K562 (cell line): ENCODE results near the gene FAM89B. TPM values are rescaled to one million over a fixed set of nuclear protein-coding genes. Genes with fewer than 3 reads are reported as not detected.

Experiments
- AFF4 ChIP-seq: sonication (generic); formaldehyde crosslinking; IDR thresholded peaks from 2 replicates; pipeline ENCODE4 v1.8.0; 2023; ENCODE audit warnings: mild to moderate bottlenecking, missing genetic modification reagents
- CC2D1A ChIP-seq: fragments of 450-650 bp; IDR thresholded peaks from 2 replicates; pipeline ENCODE4 v1.6.1; 2017; ENCODE audit warnings: mild to moderate bottlenecking
- GTF3C2 ChIP-seq: IDR thresholded peaks from 3 replicates; pipeline ENCODE4 v1.6.1; 2011; ENCODE audit warnings: borderline replicate concordance, mild to moderate bottlenecking, moderate library complexity; ENCODE audit not compliant: insufficient read length; ENCODE audit errors: extremely low read depth
- HDAC1 ChIP-seq, 2 experiments: fragments of 450-650 bp; IDR thresholded peaks; 2 replicates each; pipeline ENCODE4 v1.6.1; 2016 to 2017; ENCODE audit warnings: inconsistent platforms in 1 of 2, mild to moderate bottlenecking in 1 of 2, moderate library complexity in 1 of 2
- HMG20B ChIP-seq: fragments of 250-450 bp; sonication (Bioruptor Pico); IDR thresholded peaks from 2 replicates; pipeline ENCODE4 v1.5.0; 2021; ENCODE audit warnings: mild to moderate bottlenecking
- ILF3 ChIP-seq: fragments of 450-650 bp; IDR thresholded peaks from 2 replicates; pipeline ENCODE4 v1.6.1; 2018; ENCODE audit warnings: antibody characterized with exemption, mild to moderate bottlenecking, moderate library complexity, borderline replicate concordance
- IRF1 ChIP-seq: sonication (generic); formaldehyde crosslinking; IDR thresholded peaks from 2 replicates; pipeline ENCODE4 v1.8.0; 2022; ENCODE audit warnings: missing genetic modification reagents, mild to moderate bottlenecking, borderline replicate concordance
- NUFIP1 ChIP-seq: fragments of 450-650 bp; IDR thresholded peaks from 2 replicates; pipeline ENCODE4 v1.6.1; 2018; ENCODE audit not compliant: partially characterized antibody
- RUNX1 ChIP-seq: sonication (generic); IDR thresholded peaks from 2 replicates; pipeline ENCODE4 v1.6.1; 2016; ENCODE audit warnings: antibody characterized with exemption, low read depth
- SLC30A9 ChIP-seq: fragments of 250-450 bp; sonication (Bioruptor Pico); IDR thresholded peaks from 2 replicates; pipeline ENCODE4 v1.8.0; 2022; ENCODE audit warnings: mild to moderate bottlenecking, moderate library complexity
- SUPT5H ChIP-seq: fragments of 450-650 bp; IDR thresholded peaks from 2 replicates; pipeline ENCODE4 v1.6.1; 2016
- TBP ChIP-seq: optimal IDR thresholded peaks from 2 replicates; pipeline ENCODE3; 2011; ENCODE audit warnings: low read depth, low read length, improper control_type of control experiment
- ZBTB33 ChIP-seq: sonication (generic); formaldehyde crosslinking; IDR thresholded peaks from 2 replicates; pipeline ENCODE4 v1.8.1; 2023; ENCODE audit warnings: mild to moderate bottlenecking, missing genetic modification reagents
- ZNF140 ChIP-seq: fragments of 250-450 bp; sonication (Bioruptor Pico); IDR thresholded peaks from 2 replicates; pipeline ENCODE4 v1.8.0; 2021; ENCODE audit warnings: moderate library complexity, mild to moderate bottlenecking, inconsistent platforms
- ZNF232 ChIP-seq: sonication (generic); formaldehyde crosslinking; IDR thresholded peaks from 2 replicates; pipeline ENCODE4 v1.8.0; 2022; ENCODE audit warnings: mild to moderate bottlenecking, missing genetic modification reagents
- ZNF274 ChIP-seq: IDR thresholded peaks from 2 replicates; pipeline ENCODE4 v1.6.1; 2011; ENCODE audit warnings: low read depth, mild to moderate bottlenecking, low read length, moderate library complexity, borderline replicate concordance
- ZNF436 ChIP-seq: fragments of 250-450, 450-650 bp; sonication (Bioruptor Pico); formaldehyde crosslinking; IDR thresholded peaks from 2 replicates; pipeline ENCODE4 v1.7.0; 2020; ENCODE audit warnings: mild to moderate bottlenecking
- ZNF583 ChIP-seq: fragments of 250-450 bp; sonication (Bioruptor Pico); IDR thresholded peaks from 2 replicates; pipeline ENCODE4 v1.4.0; 2020
- ZNF717 ChIP-seq: fragments of 250-450 bp; sonication (Bioruptor Pico); IDR thresholded peaks from 2 replicates; pipeline ENCODE4 v1.5.0; 2021
- polyA plus RNA-seq, 8 experiments: library from polyadenylated mRNA; depleted of rRNA in 4 of 8; stranded (reverse) in 5 of 8; unstranded in 3 of 8; fragments of >200 nt; fragmentation: Nextera tagmentation in 2 of 8; fragmentation: Illumina TruSeq in 1 of 8; extraction: Ambion mirVana in 2 of 8; extraction: Trizol in 1 of 8; gene quantifications; 2 replicates each; pipeline versions ENCODE4 v1.2.1 to v1.2.3, GENCODE V29; 2011 to 2014; ENCODE audit warnings: inconsistent platforms in 1 of 8, missing spikeins in 1 of 8
- total RNA-seq, 7 experiments: library from RNA; depleted of rRNA in 6 of 7; stranded (reverse); fragments of >200 nt in 6 of 7; fragmentation: Illumina TruSeq in 2 of 7; extraction: Trizol in 2 of 7; gene quantifications; 2 replicates each; pipeline versions ENCODE4 v1.2.1 to v1.2.3, GENCODE V29; 2011 to 2021; ENCODE audit warnings: low replicate concordance in 1 of 7

FAM89B gene
- total and polyA plus RNA-seq, 9 of the 15 experiments (the other 6 are each of a cell fraction or from before 2014, with no cell fraction given): 0.32 to 27.6 (median 11.9) TPM

- TF ChIP-seq ZBTB33 (CRISPR knock-in tag) (no peak), ZNF274 (no peak), HDAC1 (IDR thresholded peaks at IDR 0.05) (peak in 1 of 2 experiments; percentile 93; a peak in 2 of 4 replicates), ZNF436 (CRISPR knock-in tag) (no peak), TBP (peak; percentile 53), RUNX1 (no peak), SLC30A9 (CRISPR knock-in tag) (no peak), HMG20B (no peak), CC2D1A (peak; percentile 88), GTF3C2 (no peak), ZNF717 (CRISPR knock-in tag) (no peak), ZNF140 (CRISPR knock-in tag) (no peak), ILF3 (no peak), IRF1 (CRISPR knock-in tag) (no peak), ZNF232 (CRISPR knock-in tag) (0 out of 2 replicates have a peak, but pooled peaks have one; percentile 25), AFF4 (CRISPR knock-in tag) (no peak), SUPT5H (peak; percentile 68; the same call in 1 of the 2 replicates), ZNF583 (CRISPR knock-in tag) (no peak), NUFIP1 (peak; percentile 54)
These were observed 31.8 kb upstream of the FAM89B start (continued) for GRCh38 chr11:65540290-65541092.
